H1 (cell line): ENCODE results near the gene YPEL5. TPM values are rescaled to one million over a fixed set of nuclear protein-coding genes. Genes with fewer than 3 reads are reported as not detected.

ENCODE experiments used
- FOSL1 ChIP-seq: IDR thresholded peaks from 2 replicates; pipeline ENCODE4 v1.6.1; 2011; ENCODE audit warnings: mild to moderate bottlenecking, low read depth, low read length, moderate library complexity; ENCODE audit not compliant: insufficient read depth
- SAP30 ChIP-seq: fragments of 300-600 bp; sonication (generic); IDR thresholded peaks from 2 replicates; pipeline ENCODE4 v1.7.1; 2012; ENCODE audit warnings: low read length, moderate library complexity, mild to moderate bottlenecking, inconsistent platforms; ENCODE audit not compliant: insufficient read depth, insufficient replicate concordance
- USF2 ChIP-seq: IDR thresholded peaks from 2 replicates; pipeline ENCODE4 v1.6.1; 2011; ENCODE audit warnings: low read length, improper control_type of control experiment
- polyA plus RNA-seq, 7 experiments: library from polyadenylated mRNA; depleted of rRNA in 3 of 7; stranded (reverse) in 5 of 7; unstranded in 2 of 7; fragments of >200 nt in 5 of 7; fragments of 200-250 nt in 2 of 7; gene quantifications; 1 replicate in 5 of 7; 2 replicates in 1 of 7; 4 replicates in 1 of 7; pipeline versions ENCODE4 v1.2.1 to v1.2.3, GENCODE V29; 2011 to 2013; ENCODE audit warnings: missing spikeins in 2 of 7, mixed read lengths in 2 of 7
- total RNA-seq: library from RNA; stranded (reverse); fragmentation: NEBNext Ultra II Directional; extraction: Animal tissue kit (Norgen Biotek cat#: 25700); gene quantifications from 2 replicates; pipeline ENCODE4 v1.2.1, GENCODE V29; 2021
- TF ChIP-seq, protein P1 (sequence below): fragments of 300-600 bp; sonication (generic); IDR thresholded peaks from 2 replicates; pipeline ENCODE4 v1.7.1; 2012; ENCODE audit warnings: low read length, moderate library complexity, mild to moderate bottlenecking, inconsistent platforms; ENCODE audit not compliant: insufficient replicate concordance

YPEL5 gene
- total and polyA plus RNA-seq, 2 of the 8 experiments (the other 6 are each of a cell fraction or from before 2014, with no cell fraction given) = 18.5 to 28.0 TPM

- TF ChIP-seq, protein P1, sequence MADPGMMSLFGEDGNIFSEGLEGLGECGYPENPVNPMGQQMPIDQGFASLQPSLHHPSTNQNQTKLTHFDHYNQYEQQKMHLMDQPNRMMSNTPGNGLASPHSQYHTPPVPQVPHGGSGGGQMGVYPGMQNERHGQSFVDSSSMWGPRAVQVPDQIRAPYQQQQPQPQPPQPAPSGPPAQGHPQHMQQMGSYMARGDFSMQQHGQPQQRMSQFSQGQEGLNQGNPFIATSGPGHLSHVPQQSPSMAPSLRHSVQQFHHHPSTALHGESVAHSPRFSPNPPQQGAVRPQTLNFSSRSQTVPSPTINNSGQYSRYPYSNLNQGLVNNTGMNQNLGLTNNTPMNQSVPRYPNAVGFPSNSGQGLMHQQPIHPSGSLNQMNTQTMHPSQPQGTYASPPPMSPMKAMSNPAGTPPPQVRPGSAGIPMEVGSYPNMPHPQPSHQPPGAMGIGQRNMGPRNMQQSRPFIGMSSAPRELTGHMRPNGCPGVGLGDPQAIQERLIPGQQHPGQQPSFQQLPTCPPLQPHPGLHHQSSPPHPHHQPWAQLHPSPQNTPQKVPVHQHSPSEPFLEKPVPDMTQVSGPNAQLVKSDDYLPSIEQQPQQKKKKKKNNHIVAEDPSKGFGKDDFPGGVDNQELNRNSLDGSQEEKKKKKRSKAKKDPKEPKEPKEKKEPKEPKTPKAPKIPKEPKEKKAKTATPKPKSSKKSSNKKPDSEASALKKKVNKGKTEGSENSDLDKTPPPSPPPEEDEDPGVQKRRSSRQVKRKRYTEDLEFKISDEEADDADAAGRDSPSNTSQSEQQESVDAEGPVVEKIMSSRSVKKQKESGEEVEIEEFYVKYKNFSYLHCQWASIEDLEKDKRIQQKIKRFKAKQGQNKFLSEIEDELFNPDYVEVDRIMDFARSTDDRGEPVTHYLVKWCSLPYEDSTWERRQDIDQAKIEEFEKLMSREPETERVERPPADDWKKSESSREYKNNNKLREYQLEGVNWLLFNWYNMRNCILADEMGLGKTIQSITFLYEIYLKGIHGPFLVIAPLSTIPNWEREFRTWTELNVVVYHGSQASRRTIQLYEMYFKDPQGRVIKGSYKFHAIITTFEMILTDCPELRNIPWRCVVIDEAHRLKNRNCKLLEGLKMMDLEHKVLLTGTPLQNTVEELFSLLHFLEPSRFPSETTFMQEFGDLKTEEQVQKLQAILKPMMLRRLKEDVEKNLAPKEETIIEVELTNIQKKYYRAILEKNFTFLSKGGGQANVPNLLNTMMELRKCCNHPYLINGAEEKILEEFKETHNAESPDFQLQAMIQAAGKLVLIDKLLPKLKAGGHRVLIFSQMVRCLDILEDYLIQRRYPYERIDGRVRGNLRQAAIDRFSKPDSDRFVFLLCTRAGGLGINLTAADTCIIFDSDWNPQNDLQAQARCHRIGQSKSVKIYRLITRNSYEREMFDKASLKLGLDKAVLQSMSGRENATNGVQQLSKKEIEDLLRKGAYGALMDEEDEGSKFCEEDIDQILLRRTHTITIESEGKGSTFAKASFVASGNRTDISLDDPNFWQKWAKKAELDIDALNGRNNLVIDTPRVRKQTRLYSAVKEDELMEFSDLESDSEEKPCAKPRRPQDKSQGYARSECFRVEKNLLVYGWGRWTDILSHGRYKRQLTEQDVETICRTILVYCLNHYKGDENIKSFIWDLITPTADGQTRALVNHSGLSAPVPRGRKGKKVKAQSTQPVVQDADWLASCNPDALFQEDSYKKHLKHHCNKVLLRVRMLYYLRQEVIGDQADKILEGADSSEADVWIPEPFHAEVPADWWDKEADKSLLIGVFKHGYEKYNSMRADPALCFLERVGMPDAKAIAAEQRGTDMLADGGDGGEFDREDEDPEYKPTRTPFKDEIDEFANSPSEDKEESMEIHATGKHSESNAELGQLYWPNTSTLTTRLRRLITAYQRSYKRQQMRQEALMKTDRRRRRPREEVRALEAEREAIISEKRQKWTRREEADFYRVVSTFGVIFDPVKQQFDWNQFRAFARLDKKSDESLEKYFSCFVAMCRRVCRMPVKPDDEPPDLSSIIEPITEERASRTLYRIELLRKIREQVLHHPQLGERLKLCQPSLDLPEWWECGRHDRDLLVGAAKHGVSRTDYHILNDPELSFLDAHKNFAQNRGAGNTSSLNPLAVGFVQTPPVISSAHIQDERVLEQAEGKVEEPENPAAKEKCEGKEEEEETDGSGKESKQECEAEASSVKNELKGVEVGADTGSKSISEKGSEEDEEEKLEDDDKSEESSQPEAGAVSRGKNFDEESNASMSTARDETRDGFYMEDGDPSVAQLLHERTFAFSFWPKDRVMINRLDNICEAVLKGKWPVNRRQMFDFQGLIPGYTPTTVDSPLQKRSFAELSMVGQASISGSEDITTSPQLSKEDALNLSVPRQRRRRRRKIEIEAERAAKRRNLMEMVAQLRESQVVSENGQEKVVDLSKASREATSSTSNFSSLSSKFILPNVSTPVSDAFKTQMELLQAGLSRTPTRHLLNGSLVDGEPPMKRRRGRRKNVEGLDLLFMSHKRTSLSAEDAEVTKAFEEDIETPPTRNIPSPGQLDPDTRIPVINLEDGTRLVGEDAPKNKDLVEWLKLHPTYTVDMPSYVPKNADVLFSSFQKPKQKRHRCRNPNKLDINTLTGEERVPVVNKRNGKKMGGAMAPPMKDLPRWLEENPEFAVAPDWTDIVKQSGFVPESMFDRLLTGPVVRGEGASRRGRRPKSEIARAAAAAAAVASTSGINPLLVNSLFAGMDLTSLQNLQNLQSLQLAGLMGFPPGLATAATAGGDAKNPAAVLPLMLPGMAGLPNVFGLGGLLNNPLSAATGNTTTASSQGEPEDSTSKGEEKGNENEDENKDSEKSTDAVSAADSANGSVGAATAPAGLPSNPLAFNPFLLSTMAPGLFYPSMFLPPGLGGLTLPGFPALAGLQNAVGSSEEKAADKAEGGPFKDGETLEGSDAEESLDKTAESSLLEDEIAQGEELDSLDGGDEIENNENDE = no peak
- TF ChIP-seq USF2 (no peak), FOSL1 (no peak), SAP30 (no peak)
- TF ChIP-seq, all 59 proteins: peak for 0
These were observed 2.5 kb upstream of the YPEL5 start (continued) for GRCh38 chr2:30144260-30144659.
